IPS-18a (cell line): Measurements from ENCODE around the gene AKAP13.
"Not testable (repeated sequence)": the region's sequence is repeated elsewhere in the genome, so short reads cannot be mapped to it uniquely, and the experiment has no call there.

ENCODE experiments used
- H3K27ac ChIP-seq: one replicate; pipeline ENCODE4 v1.5.1; 2013; ENCODE audit warnings: low read length
- H3K27me3 ChIP-seq: one replicate; pipeline ENCODE4 v1.6.1; 2013; ENCODE audit warnings: mild to moderate bottlenecking, low read length; ENCODE audit not compliant: control insufficient read depth, insufficient read depth
- H3K36me3 ChIP-seq: one replicate; pipeline ENCODE4 v1.6.1; 2013; ENCODE audit warnings: low read depth, low read length; ENCODE audit not compliant: control insufficient read depth
- H3K4me1 ChIP-seq: one replicate; pipeline ENCODE4 v1.6.1; 2013; ENCODE audit warnings: low read depth, low read length; ENCODE audit not compliant: control insufficient read depth
- H3K4me3 ChIP-seq: one replicate; pipeline ENCODE4 v1.5.1; 2013; ENCODE audit warnings: low read length
- H3K9ac ChIP-seq: one replicate; pipeline ENCODE4 v1.6.1; 2013; ENCODE audit warnings: mild to moderate bottlenecking, low read length, moderate library complexity
- H3K9me3 ChIP-seq: one replicate; pipeline ENCODE4 v1.6.1; 2013; ENCODE audit warnings: low read depth, low read length; ENCODE audit not compliant: control insufficient read depth

The AKAP13 gene

GRCh38 chr15:85789496-85789875 lies 409.1 kb downstream of the AKAP13 start:
- Histone ChIP-seq H3K36me3 (no peaks in the 10 kb centered on the region), H3K4me1 (peaks cover 34% of the 10 kb centered on the region), H3K4me3 (no peak overlapping the region), H3K9ac (no peak overlapping the region), H3K27ac (peak overlapping the region; percentile 11), H3K9me3 (no peaks in the 10 kb centered on the region), H3K27me3 (no peaks in the 10 kb centered on the region)

- no peaks in the 10 kb centered on the region for H3K9me3 ChIP-seq
- no peak overlapping the region for H3K4me3 ChIP-seq
- H3K9ac ChIP-seq, result no peak overlapping the region
- H3K27ac ChIP-seq, result no peak overlapping the region
- no peaks in the 10 kb centered on the region for H3K36me3 ChIP-seq
- H3K4me1 ChIP-seq, result peaks cover 27% of the 10 kb centered on the region
- peaks cover 11% of the 10 kb centered on the region for H3K27me3 ChIP-seq
Measured at GRCh38 chr15:85792102-85792731, 411.8 kb downstream of the AKAP13 start.

GRCh38 chr15:85792912-85793590 lies 412.6 kb downstream of the AKAP13 start:
- Histone ChIP-seq H3K4me3 (peak overlapping the region; percentile 70), H3K27ac (no peak overlapping the region), H3K9me3 (no peaks in the 10 kb centered on the region), H3K27me3 (peaks cover 11% of the 10 kb centered on the region), H3K4me1 (peaks cover 27% of the 10 kb centered on the region), H3K9ac (no peak overlapping the region), H3K36me3 (no peaks in the 10 kb centered on the region)

- no peaks in the 10 kb centered on the region for H3K9me3 ChIP-seq
- peaks cover 25% of the 10 kb centered on the region for H3K4me1 ChIP-seq
- H3K27me3 ChIP-seq, result peaks cover 11% of the 10 kb centered on the region
- no peak overlapping the region for H3K27ac ChIP-seq
- H3K4me3 ChIP-seq, result peak overlapping the region; percentile 70
- H3K36me3 ChIP-seq, result no peaks in the 10 kb centered on the region
- H3K9ac ChIP-seq, result peak overlapping the region; percentile 80
Measured at GRCh38 chr15:85793641-85794597, 413.5 kb downstream of the AKAP13 start.

GRCh38 chr15:85794598-85795336 lies 414.4 kb downstream of the AKAP13 start, which contains the start of gene KLHL25:
KLHL25 (minus strand) TSS chr15:85794925; CDS start chr15:85769810, 25,115 bp downstream.
- Histone ChIP-seq H3K36me3 (no peaks in the 10 kb centered on the region), H3K9ac (peak within 1 kb of the TSS; percentile 80), H3K27ac (no peak within 1 kb of the TSS), H3K4me1 (peaks cover 18% of the 10 kb centered on the region), H3K27me3 (peaks cover 11% of the 10 kb centered on the region), H3K9me3 (no peaks in the 10 kb centered on the region), H3K4me3 (peak within 1 kb of the TSS; percentile 70)

- H3K27ac ChIP-seq, result no peak overlapping the region
- no peaks in the 10 kb centered on the region for H3K9me3 ChIP-seq
- peak overlapping the region; percentile 41 for H3K4me3 ChIP-seq
- no peak overlapping the region for H3K9ac ChIP-seq
- peaks cover 18% of the 10 kb centered on the region for H3K4me1 ChIP-seq
- H3K27me3 ChIP-seq, result peaks cover 11% of the 10 kb centered on the region
- H3K36me3 ChIP-seq, result no peaks in the 10 kb centered on the region
Measured at GRCh38 chr15:85795337-85796305, 415.2 kb downstream of the AKAP13 start.

- not testable (repeated sequence) for H3K27ac ChIP-seq, H3K36me3 ChIP-seq, H3K9ac ChIP-seq, H3K4me3 ChIP-seq, H3K9me3 ChIP-seq
- H3K27me3 ChIP-seq, result peaks cover 11% of the 10 kb centered on the region
- peaks cover 18% of the 10 kb centered on the region for H3K4me1 ChIP-seq
Measured at GRCh38 chr15:85796371-85796770, 416.0 kb downstream of the AKAP13 start.
